ENCODE data around the gene NUP93.

DNA sequence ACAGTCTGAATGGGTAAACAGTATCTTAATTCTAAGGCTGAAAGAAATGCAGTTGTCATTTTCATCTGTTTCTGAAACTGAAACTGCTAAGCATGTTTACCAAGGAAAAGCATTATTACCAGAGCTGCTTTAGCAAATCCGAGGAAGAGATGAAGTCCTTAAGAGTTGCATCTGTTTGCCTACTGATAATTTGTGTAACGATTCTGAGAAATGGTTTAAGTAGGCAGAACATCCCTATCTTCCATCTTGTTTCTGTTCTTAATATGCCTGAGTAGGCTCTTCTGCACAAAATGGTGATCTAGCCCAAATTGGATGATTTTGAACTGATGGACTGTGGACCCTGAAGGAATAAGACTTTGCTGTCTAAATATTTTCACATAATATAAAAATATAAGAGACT, 34.9 kb downstream of the NUP93 start:
- TF ChIP-seq, protein P1, sequence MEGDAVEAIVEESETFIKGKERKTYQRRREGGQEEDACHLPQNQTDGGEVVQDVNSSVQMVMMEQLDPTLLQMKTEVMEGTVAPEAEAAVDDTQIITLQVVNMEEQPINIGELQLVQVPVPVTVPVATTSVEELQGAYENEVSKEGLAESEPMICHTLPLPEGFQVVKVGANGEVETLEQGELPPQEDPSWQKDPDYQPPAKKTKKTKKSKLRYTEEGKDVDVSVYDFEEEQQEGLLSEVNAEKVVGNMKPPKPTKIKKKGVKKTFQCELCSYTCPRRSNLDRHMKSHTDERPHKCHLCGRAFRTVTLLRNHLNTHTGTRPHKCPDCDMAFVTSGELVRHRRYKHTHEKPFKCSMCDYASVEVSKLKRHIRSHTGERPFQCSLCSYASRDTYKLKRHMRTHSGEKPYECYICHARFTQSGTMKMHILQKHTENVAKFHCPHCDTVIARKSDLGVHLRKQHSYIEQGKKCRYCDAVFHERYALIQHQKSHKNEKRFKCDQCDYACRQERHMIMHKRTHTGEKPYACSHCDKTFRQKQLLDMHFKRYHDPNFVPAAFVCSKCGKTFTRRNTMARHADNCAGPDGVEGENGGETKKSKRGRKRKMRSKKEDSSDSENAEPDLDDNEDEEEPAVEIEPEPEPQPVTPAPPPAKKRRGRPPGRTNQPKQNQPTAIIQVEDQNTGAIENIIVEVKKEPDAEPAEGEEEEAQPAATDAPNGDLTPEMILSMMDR (IDR thresholded peaks at IDR 0.05) = no peak
- TF ChIP-seq POLR2A (IDR thresholded peaks at IDR 0.05) = no peak
